ENCODE measurements around the gene CADM4.
"Not testable (repeated sequence)": the region's sequence is repeated elsewhere in the genome, so short reads cannot be mapped to it uniquely, and the experiment has no call there.

The CADM4 gene, protein sequence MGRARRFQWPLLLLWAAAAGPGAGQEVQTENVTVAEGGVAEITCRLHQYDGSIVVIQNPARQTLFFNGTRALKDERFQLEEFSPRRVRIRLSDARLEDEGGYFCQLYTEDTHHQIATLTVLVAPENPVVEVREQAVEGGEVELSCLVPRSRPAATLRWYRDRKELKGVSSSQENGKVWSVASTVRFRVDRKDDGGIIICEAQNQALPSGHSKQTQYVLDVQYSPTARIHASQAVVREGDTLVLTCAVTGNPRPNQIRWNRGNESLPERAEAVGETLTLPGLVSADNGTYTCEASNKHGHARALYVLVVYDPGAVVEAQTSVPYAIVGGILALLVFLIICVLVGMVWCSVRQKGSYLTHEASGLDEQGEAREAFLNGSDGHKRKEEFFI

DNA sequence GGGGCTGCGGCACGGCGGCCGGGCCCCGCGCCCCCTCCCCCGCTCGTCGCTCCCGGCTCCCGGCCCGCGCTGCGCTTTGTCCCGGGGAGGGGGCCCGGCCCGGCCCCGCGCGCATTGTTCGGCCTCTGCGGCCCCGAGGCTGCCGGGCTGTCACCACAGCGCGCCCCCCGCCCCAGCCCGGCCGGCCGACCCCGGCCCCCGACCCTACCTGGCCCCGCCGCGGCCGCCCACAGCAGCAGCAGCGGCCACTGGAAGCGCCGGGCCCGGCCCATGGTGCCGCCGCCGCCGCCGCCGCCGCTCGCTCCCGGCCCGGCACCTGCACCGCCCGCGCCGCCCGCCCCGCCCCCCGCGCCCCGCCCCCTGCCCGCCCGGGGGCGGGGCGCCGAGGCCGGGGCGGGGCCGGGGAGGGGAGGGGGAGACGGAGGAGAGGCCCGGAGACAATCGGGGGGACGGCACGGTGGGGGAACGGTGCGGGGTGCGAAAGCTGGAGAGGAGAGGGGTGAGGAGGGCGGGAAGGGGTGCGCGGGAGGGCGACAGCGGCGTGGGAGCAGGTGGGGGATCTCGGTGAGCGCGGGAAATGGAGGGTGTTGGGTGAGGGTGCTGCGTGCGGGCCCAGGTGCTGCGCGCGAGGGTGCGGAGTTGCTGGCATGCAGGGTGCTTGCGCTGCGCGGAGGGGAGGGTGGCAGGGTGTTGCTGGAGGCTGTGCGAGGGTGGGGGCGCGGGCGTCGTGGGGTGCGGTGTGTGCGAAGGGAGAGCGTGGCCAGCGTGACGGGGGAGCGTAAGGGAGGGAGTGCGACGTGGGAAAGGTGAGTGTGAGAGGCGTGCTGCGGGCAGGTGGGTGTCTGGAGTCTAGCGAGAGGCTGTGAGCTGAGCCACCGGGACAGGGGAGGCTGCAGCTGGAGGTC, at the start of gene CADM4:
CADM4 (minus strand) TSS at position 332 of the 905 bp plus-strand sequence; CDS start at position 272, 60 bp downstream.
- in situ Hi-C loops (cut with HindIII; ENCODE audit: low sequenced_read_pairs): no loop called here

- in situ Hi-C loops (cut with HindIII; ENCODE audit: low sequenced_read_pairs): no loop called here
Observed at GRCh38 chr19:43688059-43688701, 48.5 kb upstream of the CADM4 start.

DNA sequence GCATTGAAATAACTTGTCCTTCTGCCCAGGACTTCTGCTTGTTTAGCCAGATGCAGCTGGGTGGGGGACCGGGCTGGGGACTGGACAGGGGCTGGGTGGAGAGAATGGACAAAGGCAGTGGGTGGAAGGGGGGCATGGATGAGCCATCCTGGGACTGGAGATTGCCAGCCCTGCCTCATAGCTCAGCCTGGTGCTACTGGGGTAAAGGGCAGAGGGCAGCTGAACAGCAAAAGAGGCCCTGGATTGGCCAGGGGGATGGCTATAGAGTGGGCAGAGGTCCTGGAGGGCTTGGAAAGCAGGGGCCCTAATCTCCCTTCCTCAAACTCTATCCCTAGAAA, 48.0 kb upstream of the CADM4 start:
- in situ Hi-C loops (cut with HindIII; ENCODE audit: low sequenced_read_pairs): no loop called here

GRCh38 chr19:43684326-43684725, 44.7 kb upstream of the CADM4 start:
- in situ Hi-C loops (cut with HindIII; ENCODE audit: low sequenced_read_pairs): no loop called here

- in situ Hi-C loops (cut with HindIII; ENCODE audit: low sequenced_read_pairs): no loop called here
Observed at GRCh38 chr19:43683905-43684304, 44.3 kb upstream of the CADM4 start.

- in situ Hi-C loops (cut with HindIII; ENCODE audit: low sequenced_read_pairs): no loop called here
Observed at GRCh38 chr19:43682824-43683661, 43.4 kb upstream of the CADM4 start.

DNA sequence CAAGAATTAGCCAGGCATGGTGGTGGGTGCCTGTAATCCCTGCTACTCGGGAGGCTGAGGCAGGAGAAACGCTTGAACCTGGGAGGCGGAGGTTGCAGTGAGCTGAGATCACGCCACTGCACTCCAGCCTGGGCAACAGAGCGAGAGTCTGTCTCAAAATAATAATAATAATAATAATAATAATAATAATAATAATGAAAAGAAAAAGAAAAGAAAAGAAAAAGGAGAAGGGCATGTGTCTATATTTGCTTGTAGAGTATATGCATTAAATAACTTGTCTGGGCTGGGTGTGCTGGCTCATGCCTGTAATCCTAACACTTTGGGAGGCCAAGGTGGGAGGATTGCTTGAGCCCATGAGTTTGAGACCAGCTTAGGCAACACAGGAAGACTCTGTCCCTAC, 42.6 kb upstream of the CADM4 start:
- in situ Hi-C loops (cut with HindIII; ENCODE audit: low sequenced_read_pairs): not testable (repeated sequence)

GRCh38 chr19:43681821-43682220, 42.2 kb upstream of the CADM4 start:
- in situ Hi-C loops (cut with HindIII; ENCODE audit: low sequenced_read_pairs): no loop called here

GRCh38 chr19:43678512-43679261, 39.0 kb upstream of the CADM4 start:
- in situ Hi-C loops (cut with HindIII; ENCODE audit: low sequenced_read_pairs): no loop called here

- in situ Hi-C loops (cut with HindIII; ENCODE audit: low sequenced_read_pairs): no loop called here
Observed at GRCh38 chr19:43675906-43676305, 36.3 kb upstream of the CADM4 start.

DNA sequence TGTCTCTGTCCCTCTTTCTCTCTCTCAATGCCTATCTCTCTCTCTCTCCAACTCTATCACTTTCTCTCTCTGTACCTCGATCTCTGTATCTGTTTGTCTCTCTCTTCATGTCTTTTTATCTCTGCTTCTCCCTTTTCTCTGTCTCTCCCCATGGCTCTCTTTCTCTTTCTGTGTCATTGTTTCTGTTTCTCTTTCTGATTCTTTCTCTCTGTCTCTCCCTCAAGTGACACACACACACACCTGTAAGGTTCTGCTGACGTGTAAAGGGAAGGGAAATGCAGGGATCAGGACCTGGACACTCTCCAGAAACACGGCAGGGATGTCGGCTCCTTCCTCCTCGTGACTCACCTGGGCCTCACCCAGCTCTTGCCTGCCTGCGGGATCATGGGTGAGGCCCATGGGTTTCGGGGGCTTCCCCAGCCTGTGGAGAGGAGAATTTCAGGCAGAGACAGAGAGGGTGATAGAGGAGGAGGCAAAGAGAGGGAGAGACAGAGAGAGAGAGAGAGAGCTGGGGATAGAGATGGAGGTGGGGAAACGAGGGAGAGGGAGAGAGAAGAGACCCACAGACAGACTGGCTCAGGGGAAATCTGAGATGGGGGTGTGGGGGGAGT, 35.7 kb upstream of the CADM4 start:
- in situ Hi-C loops (cut with HindIII; ENCODE audit: low sequenced_read_pairs): no loop called here

GRCh38 chr19:43674596-43674995, 34.9 kb upstream of the CADM4 start:
- in situ Hi-C loops (cut with HindIII; ENCODE audit: low sequenced_read_pairs): no loop called here

DNA sequence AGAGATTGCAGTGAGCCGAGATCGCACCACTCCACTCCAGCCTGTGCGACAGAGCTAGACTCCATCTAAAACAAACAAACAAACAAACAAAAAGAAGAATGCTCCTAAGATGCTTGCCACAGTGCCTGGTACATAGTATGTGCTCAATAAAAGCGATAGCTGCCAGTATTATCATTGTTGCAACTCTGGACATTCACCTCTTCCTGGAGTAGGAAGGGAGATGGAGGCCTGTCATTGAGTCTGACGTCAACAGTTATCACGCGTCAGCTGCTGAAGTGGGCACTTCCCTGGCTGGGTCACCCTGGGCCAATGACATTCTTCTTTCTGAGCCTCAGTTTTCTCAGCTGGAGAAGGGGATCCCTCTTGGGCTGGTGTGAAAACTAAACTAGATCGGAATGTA, 34.5 kb upstream of the CADM4 start:
- in situ Hi-C loops (cut with HindIII; ENCODE audit: low sequenced_read_pairs): no loop called here

DNA sequence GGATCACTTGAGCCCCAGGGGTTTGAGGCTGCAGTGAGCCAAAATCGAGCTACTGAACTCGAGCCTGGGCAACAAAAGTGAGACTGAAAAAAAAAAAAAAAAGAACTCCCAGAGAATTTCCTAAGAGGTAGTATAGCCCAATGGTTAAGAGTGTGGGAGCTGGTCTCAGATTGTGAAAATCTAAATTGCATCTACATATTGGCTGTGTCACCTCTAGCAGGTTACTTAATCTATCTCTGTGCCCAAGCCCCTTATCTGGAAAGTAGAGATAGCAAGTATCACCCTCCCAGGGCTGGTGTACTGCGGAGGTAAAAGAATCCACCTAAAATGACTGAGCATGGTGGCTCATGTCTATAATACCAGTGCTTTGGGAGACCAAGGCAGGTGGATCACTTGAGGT, 34.0 kb upstream of the CADM4 start:
- in situ Hi-C loops (cut with HindIII; ENCODE audit: low sequenced_read_pairs): no loop called here

GRCh38 chr19:43672061-43672679, 32.5 kb upstream of the CADM4 start:
- in situ Hi-C loops (cut with HindIII; ENCODE audit: low sequenced_read_pairs): no loop called here

DNA sequence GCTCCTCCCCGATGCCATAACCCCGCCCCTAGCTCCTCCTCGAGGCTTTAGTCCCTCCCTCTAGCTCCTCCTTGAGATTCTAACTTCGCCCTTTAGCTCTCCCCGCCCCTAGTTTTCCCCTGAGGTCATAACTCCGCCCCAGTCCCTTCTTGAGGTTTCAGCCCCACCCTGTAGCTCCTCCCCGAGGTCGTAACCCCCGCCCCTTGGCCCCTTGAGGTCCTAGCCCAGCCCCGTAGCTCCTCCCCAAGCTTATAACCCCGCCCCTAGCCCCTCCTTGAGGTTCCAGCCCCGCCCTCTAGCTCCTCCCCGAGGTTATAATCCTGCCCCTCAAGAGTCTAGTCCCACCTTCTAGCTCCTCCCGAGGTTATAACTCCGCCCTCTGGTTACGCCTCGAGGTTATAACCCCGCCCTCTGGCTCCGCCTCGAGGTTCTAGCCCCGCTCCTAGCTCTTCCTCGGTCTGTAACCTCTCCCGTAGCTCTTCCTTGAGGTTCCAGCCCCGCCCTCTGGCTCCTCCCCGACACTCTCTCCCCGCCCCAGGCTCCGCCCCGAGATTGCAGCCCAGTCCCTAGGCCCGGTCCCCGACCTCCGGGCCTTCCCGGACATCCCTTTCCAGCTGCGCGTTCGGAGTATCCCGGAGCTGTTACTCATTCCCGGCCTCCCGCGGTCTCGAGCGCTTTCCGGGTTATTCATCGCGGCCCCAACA, 28.9 kb upstream of the CADM4 start:
- in situ Hi-C loops (cut with HindIII; ENCODE audit: low sequenced_read_pairs): loop anchor here (5.0 kb wide), 3 partner anchors 54 to 131 kb away; no protein-coding TSS in a partner anchor

DNA sequence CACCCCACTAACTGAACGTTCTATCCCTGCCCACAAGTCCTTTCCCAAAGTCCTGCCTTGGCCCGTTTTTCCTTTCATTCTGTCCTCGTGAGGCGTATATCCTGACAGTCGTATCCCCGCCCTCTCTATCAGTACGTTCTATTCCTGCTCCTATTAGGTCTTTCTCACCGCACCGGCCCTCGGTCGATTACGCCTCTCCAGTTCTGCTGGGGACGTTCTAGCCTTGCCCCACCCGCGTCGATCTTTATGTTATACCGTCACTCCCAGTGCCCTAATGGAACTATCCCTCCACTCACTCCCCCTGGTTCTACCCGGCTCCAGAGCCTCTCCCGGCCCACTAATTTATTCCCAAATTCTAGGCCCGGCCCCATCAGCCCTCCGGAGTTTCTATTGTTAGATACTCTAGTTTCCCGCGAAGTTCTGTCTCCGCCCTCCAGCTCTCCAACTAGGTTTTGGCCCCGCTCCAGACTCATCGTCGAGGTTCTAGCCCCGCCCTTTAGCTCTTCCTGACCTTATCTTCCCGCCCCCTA, 28.3 kb upstream of the CADM4 start:
- in situ Hi-C loops (cut with HindIII; ENCODE audit: low sequenced_read_pairs): loop anchor here (5.0 kb wide), 3 partner anchors 54 to 131 kb away; no protein-coding TSS in a partner anchor

Data from endothelial cell of hepatic sinusoid (primary cell).